ENCODE data around the gene BRAF. TPM values are rescaled to one million over a fixed set of nuclear protein-coding genes. Genes with fewer than 3 reads are reported as not detected.
"Not testable (repeated sequence)": the region's sequence is repeated elsewhere in the genome, so short reads cannot be mapped to it uniquely, and the experiment has no call there.

Gene BRAF
- total RNA-seq, result 34.7 TPM
- long read RNA-seq, full-length matches to known transcripts, result 8 of 17 reads
- long read RNA-seq, partial matches to known transcripts, result 4 of 17 reads
- long read RNA-seq, other reads (novel, unspliced or antisense), result 5 of 17 reads

GRCh38 chr7:140924821-140925421, at the start of gene BRAF:
Gene BRAF (minus strand): TSS chr7:140924929. CDS start chr7:140924703, 226 bp downstream.
- DNase-seq (ENCODE audit: low spot score), result peak; percentile 99

- no peak for DNase-seq (ENCODE audit: low spot score)
Measured at GRCh38 chr7:140972876-140973829, 48.4 kb upstream of the BRAF start.

GRCh38 chr7:140972344-140972743, 47.6 kb upstream of the BRAF start:
- no peak for DNase-seq (ENCODE audit: low spot score)

- DNase-seq (ENCODE audit: low spot score), result no peak
Measured at GRCh38 chr7:140967438-140967837, 42.7 kb upstream of the BRAF start.

- no peak for DNase-seq (ENCODE audit: low spot score)
Measured at GRCh38 chr7:140966561-140967233, 42.0 kb upstream of the BRAF start.

GRCh38 chr7:140961117-140961516, 36.4 kb upstream of the BRAF start:
- no peak for DNase-seq (ENCODE audit: low spot score)

GRCh38 chr7:140956997-140957396, 32.3 kb upstream of the BRAF start:
- DNase-seq (ENCODE audit: low spot score), result not testable (repeated sequence)

GRCh38 chr7:140945940-140946339, 21.2 kb upstream of the BRAF start:
- no peak for DNase-seq (ENCODE audit: low spot score)

GRCh38 chr7:140942242-140942641, 17.5 kb upstream of the BRAF start:
- not testable (repeated sequence) for DNase-seq (ENCODE audit: low spot score)

GRCh38 chr7:140940898-140941297, 16.2 kb upstream of the BRAF start:
- no peak for DNase-seq (ENCODE audit: low spot score)

GRCh38 chr7:140937702-140938264, 13.1 kb upstream of the BRAF start:
- no peak for DNase-seq (ENCODE audit: low spot score)

GRCh38 chr7:140928491-140929309, 4.0 kb upstream of the BRAF start:
- no peak for DNase-seq (ENCODE audit: low spot score)

- not testable (repeated sequence) for DNase-seq (ENCODE audit: low spot score)
Measured at GRCh38 chr7:140927945-140928344, 3.2 kb upstream of the BRAF start.

- no peak for DNase-seq (ENCODE audit: low spot score)
Measured at GRCh38 chr7:140927351-140927750, 2.6 kb upstream of the BRAF start.

GRCh38 chr7:140926021-140926817, 1.5 kb upstream of the BRAF start:
- DNase-seq (ENCODE audit: low spot score), result no peak

- peak; percentile 94 for DNase-seq (ENCODE audit: low spot score)
Measured at GRCh38 chr7:140924019-140924820, 509 bp downstream of the BRAF start.

- DNase-seq (ENCODE audit: low spot score), result no peak
Measured at GRCh38 chr7:140923358-140924006, 1.2 kb downstream of the BRAF start.

GRCh38 chr7:140922741-140923345, 1.9 kb downstream of the BRAF start:
- DNase-seq (ENCODE audit: low spot score), result no peak
